Osteoblast (primary cell): Measurements from ENCODE around the gene DSCAML1. TPM values are rescaled to one million over a fixed set of nuclear protein-coding genes. Genes with fewer than 3 reads are reported as not detected.

Experiments used
- DNase-seq: peaks from one replicate; pipeline ENCODE4 v3.0.0; 2011; ENCODE audit warnings: low spot score, mixed read lengths; ENCODE audit not compliant: insufficient read length; ENCODE audit errors: missing footprints
- H2AFZ ChIP-seq: 2 replicates; pipeline ENCODE4 v1.6.0; 2011; ENCODE audit warnings: mild to moderate bottlenecking, low read length
- H3K27ac ChIP-seq: 2 replicates; pipeline ENCODE4 v1.5.1; 2011; ENCODE audit warnings: mild to moderate bottlenecking, low read depth, low read length, moderate library complexity
- H3K27me3 ChIP-seq: 2 replicates; pipeline ENCODE4 v1.6.0; 2012; ENCODE audit warnings: mild to moderate bottlenecking, control low read depth, inconsistent platforms, low read length, moderate library complexity; ENCODE audit not compliant: insufficient read depth
- H3K36me3 ChIP-seq: 2 replicates; pipeline ENCODE4 v1.5.1; 2011; ENCODE audit warnings: mild to moderate bottlenecking, low read length, control low read depth, moderate library complexity; ENCODE audit not compliant: insufficient read depth
- H3K4me1 ChIP-seq: 2 replicates; pipeline ENCODE4 v1.5.1; 2011; ENCODE audit warnings: mild to moderate bottlenecking, low read length, control low read depth, moderate library complexity; ENCODE audit not compliant: insufficient read depth
- H3K4me2 ChIP-seq: 2 replicates; pipeline ENCODE4 v1.6.0; 2011; ENCODE audit warnings: mild to moderate bottlenecking, low read length; ENCODE audit not compliant: insufficient read depth
- H3K4me3 ChIP-seq: fragments of 200-600 bp; sonication (generic); 3 replicates; pipeline ENCODE4 v1.5.1; 2012; ENCODE audit warnings: mild to moderate bottlenecking, low read length, inconsistent platforms; ENCODE audit not compliant: insufficient read depth
- H3K79me2 ChIP-seq: 2 replicates; pipeline ENCODE4 v1.6.0; 2012; ENCODE audit warnings: mild to moderate bottlenecking, low read length, control low read depth, inconsistent platforms; ENCODE audit not compliant: insufficient read depth
- H3K9me3 ChIP-seq: 2 replicates; pipeline ENCODE4 v1.5.1; 2011; ENCODE audit warnings: low read depth, low read length, control low read depth
- H4K20me1 ChIP-seq: 2 replicates; pipeline ENCODE4 v1.6.0; 2012; ENCODE audit warnings: mild to moderate bottlenecking, low read length, control low read depth; ENCODE audit not compliant: insufficient read depth
- CTCF ChIP-seq: IDR thresholded peaks from 2 replicates; pipeline ENCODE4 v1.5.1; 2011; ENCODE audit warnings: mild to moderate bottlenecking, low read depth, low read length, moderate library complexity; ENCODE audit errors: extremely low read depth
- total RNA-seq: library from RNA; depleted of rRNA; stranded (reverse); fragments of >200 nt; gene quantifications from 2 replicates; pipeline ENCODE4 v1.2.3, GENCODE V29; 2012

DSCAML1 gene
- total RNA-seq, 1 donor = not detected

GRCh38 chr11:117606211-117606610, 190.8 kb downstream of the DSCAML1 start:
- H2AFZ ChIP-seq = no peak overlapping the region
- no peak overlapping the region for H3K4me2 ChIP-seq
- H3K9me3 ChIP-seq = no peaks in the 10 kb centered on the region
- no peak for DNase-seq
- H3K4me1 ChIP-seq = no peaks in the 10 kb centered on the region
- H3K4me3 ChIP-seq = no peak overlapping the region
- TF ChIP-seq CTCF = no peak
- no peaks in the 10 kb centered on the region for H3K27me3 ChIP-seq
- no peaks in the 10 kb centered on the region for H3K36me3 ChIP-seq
- no peaks in the 10 kb centered on the region for H3K79me2 ChIP-seq
- H4K20me1 ChIP-seq = no peaks in the 10 kb centered on the region
- H3K27ac ChIP-seq = no peak overlapping the region

- H3K27ac ChIP-seq = no peak overlapping the region
- H3K79me2 ChIP-seq = no peaks in the 10 kb centered on the region
- no peak for DNase-seq
- no peak overlapping the region for H3K4me3 ChIP-seq
- no peak for TF ChIP-seq CTCF
- no peaks in the 10 kb centered on the region for H3K4me1 ChIP-seq
- H2AFZ ChIP-seq = no peak overlapping the region
- H3K4me2 ChIP-seq = no peak overlapping the region
- H3K36me3 ChIP-seq = no peaks in the 10 kb centered on the region
- H3K9me3 ChIP-seq = no peaks in the 10 kb centered on the region
- no peaks in the 10 kb centered on the region for H4K20me1 ChIP-seq
- H3K27me3 ChIP-seq = no peaks in the 10 kb centered on the region
Observed at GRCh38 chr11:117605331-117605730, 191.7 kb downstream of the DSCAML1 start.

GRCh38 chr11:117604336-117604995, 192.6 kb downstream of the DSCAML1 start:
- Histone ChIP-seq H3K9me3 (no peaks in the 10 kb centered on the region), H2AFZ (no peak overlapping the region), H4K20me1 (no peaks in the 10 kb centered on the region), H3K27ac (no peak overlapping the region), H3K27me3 (no peaks in the 10 kb centered on the region), H3K4me2 (no peak overlapping the region), H3K79me2 (no peaks in the 10 kb centered on the region), H3K4me1 (no peaks in the 10 kb centered on the region), H3K36me3 (no peaks in the 10 kb centered on the region), H3K4me3 (no peak overlapping the region)
- no peak for TF ChIP-seq CTCF
- no peak for DNase-seq

GRCh38 chr11:117603932-117604331, 193.1 kb downstream of the DSCAML1 start:
- Histone ChIP-seq H3K4me1 (no peaks in the 10 kb centered on the region), H3K27me3 (no peaks in the 10 kb centered on the region), H3K4me3 (no peak overlapping the region), H4K20me1 (no peaks in the 10 kb centered on the region), H3K4me2 (no peak overlapping the region), H2AFZ (no peak overlapping the region), H3K27ac (no peak overlapping the region), H3K36me3 (no peaks in the 10 kb centered on the region), H3K79me2 (no peaks in the 10 kb centered on the region), H3K9me3 (no peaks in the 10 kb centered on the region)
- DNase-seq = no peak
- TF ChIP-seq CTCF = no peak
